K562 (cell line): ENCODE measurements around the gene DYNC2I2. TPM values are rescaled to one million over a fixed set of nuclear protein-coding genes. Genes with fewer than 3 reads are reported as not detected.

Source experiments
- ATAC-seq: fragments of 200-7000 bp; cut with Tn5 transposase; 3 replicates; pipeline ENCODE4 v1.9.1; 2020; ENCODE audit warnings: moderate library complexity
- Bru-seq: library from RNA; stranded (reverse); fragments of 400-500 nt; gene quantifications from one replicate; lab custom pipeline; 2021; lab: Mats Ljungman, UMichigan
- BruChase-seq, 2 experiments: library from RNA; stranded (reverse); fragments of 400-500 nt; gene quantifications; one replicate each; lab custom pipeline; 2021; lab: Mats Ljungman, UMichigan
- BruUV-seq: library from RNA; stranded (reverse); fragments of 400-500 nt; replicated peaks from 2 replicates; lab custom pipeline; 2021; lab: Mats Ljungman, UMichigan
- CTCF ChIA-PET: fragments of 300-600 bp; formaldehyde crosslinking; extraction: SDS; loops from one replicate; lab custom pipeline; 2021; ENCODE audit warnings: low intra/inter-chr PET ratio; lab: Yijun Ruan, JAX
- POLR2A ChIA-PET: fragments of 300-600, 350-650 bp; sonication (Branson Sonifier 250); formaldehyde crosslinking; extraction: SDS; loops from one replicate; lab custom pipeline; 2021; ENCODE audit warnings: antibody characterized with exemption, inconsistent platforms; lab: Yijun Ruan, JAX
- DNase-seq, 4 experiments: peaks; one replicate each; pipeline versions ENCODE4 v3.0.0 to v3.0.0-alpha.2; 2011 to 2018; ENCODE audit warnings: low spot score in 3 of 4, mixed read lengths in 3 of 4; ENCODE audit errors: extremely low read depth in 1 of 4
- FAIRE-seq: peaks from 2 replicates; lab custom pipeline; 2011; peaks lifted over from hg19 to GRCh38; lab: Jason Lieb, UNC
- H2AFZ ChIP-seq: 2 replicates; pipeline ENCODE4 v1.6.0; 2011; ENCODE audit warnings: low read depth, low read length, control low read depth, inconsistent platforms
- H3K27ac ChIP-seq: fragments of 200-600 bp; 3 replicates; pipeline ENCODE4 v1.8.0; 2011; ENCODE audit warnings: low read depth, mild to moderate bottlenecking, control low read depth, inconsistent platforms, low read length, moderate library complexity, mixed read lengths; ENCODE audit errors: extremely low read depth
- H3K27me3 ChIP-seq, 2 experiments: fragments of 300-600 bp in 1 of 2; 2 replicates in 1 of 2; 3 replicates in 1 of 2; pipeline versions ENCODE4 v1.6.0 to v1.8.0; 2011; ENCODE audit warnings: inconsistent platforms in 2 of 2, low read length in 2 of 2, mild to moderate bottlenecking in 1 of 2, mixed read lengths in 1 of 2, moderate library complexity in 1 of 2; ENCODE audit not compliant: control insufficient read depth in 2 of 2, insufficient read depth in 2 of 2
- H3K36me3 ChIP-seq: fragments of 300-600 bp; 3 replicates; pipeline ENCODE4 v1.8.0; 2011; ENCODE audit warnings: mild to moderate bottlenecking, low read length, inconsistent platforms; ENCODE audit not compliant: control insufficient read depth, insufficient read depth
- H3K4me1 ChIP-seq, 2 experiments: fragments of 200-600 bp in 1 of 2; replicated peaks in 1 of 2; 2 replicates in 1 of 2; 3 replicates in 1 of 2; pipeline versions ENCODE4 v1.5.1 to v1.8.0; 2011; ENCODE audit warnings: inconsistent platforms in 2 of 2, low read length in 2 of 2, mild to moderate bottlenecking in 1 of 2, mixed read lengths in 1 of 2, moderate library complexity in 1 of 2; ENCODE audit not compliant: control insufficient read depth in 2 of 2, insufficient read depth in 2 of 2
- H3K4me2 ChIP-seq: 2 replicates; pipeline ENCODE4 v1.6.1; 2011; ENCODE audit warnings: low read length, control low read depth, inconsistent platforms, mixed read lengths; ENCODE audit not compliant: insufficient read depth
- H3K4me3 ChIP-seq: fragments of 200-600 bp; sonication (generic), shearing (Covaris generic); 2 replicates; pipeline ENCODE4 v1.5.1; 2016; ENCODE audit warnings: control low read depth, inconsistent platforms
- H3K79me2 ChIP-seq: fragments of 200-600 bp; 3 replicates; pipeline ENCODE4 v1.8.0; 2011; ENCODE audit warnings: low read length, inconsistent platforms; ENCODE audit not compliant: control insufficient read depth, insufficient read depth
- H3K9ac ChIP-seq, 2 experiments: 2 replicates each; pipeline versions ENCODE4 v1.6.0 to v1.6.1; 2011; ENCODE audit warnings: low read depth in 2 of 2, low read length in 2 of 2, control low read depth in 1 of 2, inconsistent platforms in 1 of 2, mild to moderate bottlenecking in 1 of 2, mixed read lengths in 1 of 2; ENCODE audit not compliant: insufficient read depth in 1 of 2
- H3K9me1 ChIP-seq: one replicate; pipeline ENCODE4 v1.6.0; 2011; ENCODE audit warnings: inconsistent platforms, mild to moderate bottlenecking, low read length, moderate library complexity; ENCODE audit not compliant: control insufficient read depth, insufficient read depth
- H3K9me3 ChIP-seq: replicated peaks from 2 replicates; pipeline ENCODE4 v1.5.1; 2011; ENCODE audit warnings: low read depth, low read length, inconsistent platforms; ENCODE audit not compliant: control insufficient read depth, insufficient read depth
- H4K20me1 ChIP-seq: replicated peaks from 2 replicates; pipeline ENCODE4 v1.6.1; 2011; ENCODE audit warnings: low read length, inconsistent platforms, mixed read lengths; ENCODE audit not compliant: control insufficient read depth, insufficient read depth
- FOXK1 ChIP-seq: sonication (generic); formaldehyde crosslinking; IDR thresholded peaks from 2 replicates; pipeline ENCODE4 v1.8.0; 2022; ENCODE audit warnings: missing genetic modification reagents, mild to moderate bottlenecking, borderline replicate concordance
- GTF2F1 ChIP-seq: IDR thresholded peaks from 2 replicates; pipeline ENCODE4 v1.6.1; 2011; ENCODE audit warnings: low read depth, low read length, improper control_type of control experiment
- PHF21A ChIP-seq: fragments of 450-650 bp; IDR thresholded peaks from 2 replicates; pipeline ENCODE4 v1.6.1; 2017; ENCODE audit warnings: low read depth, borderline replicate concordance
- ZC3H8 ChIP-seq: fragments of 450-650 bp; IDR thresholded peaks from 2 replicates; pipeline ENCODE4 v1.6.1; 2017
- ZNF12 ChIP-seq: sonication (generic); formaldehyde crosslinking; IDR thresholded peaks from 2 replicates; pipeline ENCODE4 v1.4.0; 2020; ENCODE audit warnings: mild to moderate bottlenecking, missing genetic modification reagents
- WGBS: fragments of 100-300 bp; shearing (Covaris generic); methylation state at CpG from one replicate; pipeline ENCODE4 v1.1.6; 2016; ENCODE audit warnings: low coverage, mixed read lengths; ENCODE audit not compliant: insufficient coverage; ENCODE audit errors: missing lambda C conversion rate; 5-methylcytosine and 5-hydroxymethylcytosine counted together
- in situ Hi-C: fragments of 300-500 bp; cut with MboI; formaldehyde crosslinking; loops from 4 replicates; pipeline ENCODE4 v1.15.0; 2018; ENCODE audit warnings: inconsistent platforms, mixed read lengths
- intact Hi-C: fragments of 100-400 bp; cut with micrococcal nuclease; formaldehyde crosslinking; loops from 2 replicates; pipeline ENCODE4 v1.14.2; 2022
- long read RNA-seq, 3 experiments: library from polyadenylated mRNA in 2 of 3; library from RNA in 1 of 3; unstranded in 2 of 3; stranded (forward) in 1 of 3; transcript quantifications; one replicate each; pipeline ENCODE4 v2.0.0, GENCODE V29; 2019 to 2022
- polyA minus RNA-seq, 3 experiments: library from RNA; depleted of rRNA, polyadenylated mRNA; stranded (reverse); fragments of >200 nt; gene quantifications; 2 replicates each; pipeline ENCODE4 v1.2.3, GENCODE V29; 2011
- polyA plus RNA-seq, 8 experiments: library from polyadenylated mRNA; depleted of rRNA in 4 of 8; stranded (reverse) in 5 of 8; unstranded in 3 of 8; fragments of >200 nt; fragmentation: Nextera tagmentation in 2 of 8; fragmentation: Illumina TruSeq in 1 of 8; extraction: Ambion mirVana in 2 of 8; extraction: Trizol in 1 of 8; gene quantifications; 2 replicates each; pipeline versions ENCODE4 v1.2.1 to v1.2.3, GENCODE V29; 2011 to 2014; ENCODE audit warnings: inconsistent platforms in 1 of 8, missing spikeins in 1 of 8
- total RNA-seq, 7 experiments: library from RNA; depleted of rRNA in 6 of 7; stranded (reverse); fragments of >200 nt in 6 of 7; fragmentation: Illumina TruSeq in 2 of 7; extraction: Trizol in 2 of 7; gene quantifications; 2 replicates each; pipeline versions ENCODE4 v1.2.1 to v1.2.3, GENCODE V29; 2011 to 2021; ENCODE audit warnings: low replicate concordance in 1 of 7
- TF ChIP-seq, protein P1 (sequence below): fragments of 250-450 bp; sonication (Bioruptor Pico); IDR thresholded peaks from 2 replicates; pipeline ENCODE4 v1.4.0; 2020; ENCODE audit warnings: mild to moderate bottlenecking
- TF ChIP-seq, protein P2 (sequence below): sonication (generic); formaldehyde crosslinking; IDR thresholded peaks from 2 replicates; pipeline ENCODE4 v1.8.0; 2022; ENCODE audit warnings: missing genetic modification reagents, mild to moderate bottlenecking, moderate library complexity, borderline replicate concordance
- TF ChIP-seq, protein P3 (sequence below), 2 experiments: fragments of 450-650 bp in 1 of 2; sonication (generic) in 1 of 2; formaldehyde crosslinking; conservative IDR thresholded peaks; 2 replicates each; pipeline versions ENCODE4 v1.4.0 to v1.8.1; 2020 to 2022; ENCODE audit warnings: mild to moderate bottlenecking in 1 of 2, missing genetic modification reagents in 1 of 2

The DYNC2I2 gene
- total RNA-seq (2011; cell fraction: chromatin; rRNA removed; ENCODE audit: low replicate concordance) = 27.2 and 132 TPM in 2 replicates
- total RNA-seq (2011; cell fraction: nucleolus; rRNA removed) = 174 and 202 TPM in 2 replicates
- 76.1 and 76.9 TPM in 2 replicates for total RNA-seq (2011; cell fraction: nucleoplasm; rRNA removed)
- total RNA-seq (2014; rRNA removed) = 249 and 283 TPM in 2 replicates
- total RNA-seq (2014; rRNA removed; fragmentation: Illumina TruSeq; extraction: Trizol) = 16.0 and 21.6 TPM in 2 replicates
- 69.5 and 71.3 TPM in 2 replicates for total RNA-seq (2015; rRNA removed; fragmentation: Illumina TruSeq; extraction: Trizol)
- 131 and 144 TPM in 2 replicates for total RNA-seq (2021)
- polyA plus RNA-seq (2011; rRNA removed) = 70.0 and 85.8 TPM in 2 replicates
- polyA plus RNA-seq (2011; cell fraction: cytosol; rRNA removed) = 110 and 264 TPM in 2 replicates
- polyA plus RNA-seq (2011; cell fraction: nucleus; rRNA removed) = 270 and 451 TPM in 2 replicates
- 106 and 139 TPM in 2 replicates for polyA plus RNA-seq (2012)
- polyA plus RNA-seq (2014; fragmentation: Illumina TruSeq; extraction: Trizol) = 36.3 and 76.9 TPM in 2 replicates
- 1 to 10 TPM; 1.5 to 2.3 TPM for polyA plus RNA-seq (2014; fragmentation: Nextera tagmentation; extraction: Ambion mirVana)
- 165 and 184 TPM in 2 replicates for polyA plus RNA-seq (2014; rRNA removed)
- 16.9 and 31.4 TPM in 2 replicates for polyA minus RNA-seq (2011; rRNA and poly(A)+ RNA removed)
- 70.6 and 79.0 TPM in 2 replicates for polyA minus RNA-seq (2011; cell fraction: cytosol; rRNA and poly(A)+ RNA removed)
- polyA minus RNA-seq (2011; cell fraction: nucleus; rRNA and poly(A)+ RNA removed) = 78.6 and 83.6 TPM in 2 replicates
- Bru-seq, nascent RNA = percentile 74 among the genes with signal in this experiment
- BruChase-seq, experiment 1, labeled RNA remaining after a 2-hour chase = percentile 67 among the genes with signal in this experiment
- percentile 64 among the genes with signal in this experiment for BruChase-seq, experiment 2, labeled RNA remaining after a 6-hour chase
- long read RNA-seq, experiment 1, transcript WDR34-201 (9 exons, 1,755 nt) = major isoform, 423 of 628 reads
- long read RNA-seq, experiment 1, partial matches to known transcripts = 72 of 628 reads
- long read RNA-seq, experiment 1, other reads (novel, unspliced or antisense) = 133 of 628 reads
- long read RNA-seq, experiment 2, transcript WDR34-201 (9 exons, 1,755 nt) = major isoform, 108 of 165 reads
- long read RNA-seq, experiment 2, partial matches to known transcripts = 17 of 165 reads
- long read RNA-seq, experiment 2, other reads (novel, unspliced or antisense) = 39 of 165 reads
- long read RNA-seq, experiment 3, transcript WDR34-201 (9 exons, 1,755 nt) = major isoform, 178 of 226 reads
- long read RNA-seq, experiment 3, partial matches to known transcripts = 6 of 226 reads
- long read RNA-seq, experiment 3, other reads (novel, unspliced or antisense) = 42 of 226 reads

DNA sequence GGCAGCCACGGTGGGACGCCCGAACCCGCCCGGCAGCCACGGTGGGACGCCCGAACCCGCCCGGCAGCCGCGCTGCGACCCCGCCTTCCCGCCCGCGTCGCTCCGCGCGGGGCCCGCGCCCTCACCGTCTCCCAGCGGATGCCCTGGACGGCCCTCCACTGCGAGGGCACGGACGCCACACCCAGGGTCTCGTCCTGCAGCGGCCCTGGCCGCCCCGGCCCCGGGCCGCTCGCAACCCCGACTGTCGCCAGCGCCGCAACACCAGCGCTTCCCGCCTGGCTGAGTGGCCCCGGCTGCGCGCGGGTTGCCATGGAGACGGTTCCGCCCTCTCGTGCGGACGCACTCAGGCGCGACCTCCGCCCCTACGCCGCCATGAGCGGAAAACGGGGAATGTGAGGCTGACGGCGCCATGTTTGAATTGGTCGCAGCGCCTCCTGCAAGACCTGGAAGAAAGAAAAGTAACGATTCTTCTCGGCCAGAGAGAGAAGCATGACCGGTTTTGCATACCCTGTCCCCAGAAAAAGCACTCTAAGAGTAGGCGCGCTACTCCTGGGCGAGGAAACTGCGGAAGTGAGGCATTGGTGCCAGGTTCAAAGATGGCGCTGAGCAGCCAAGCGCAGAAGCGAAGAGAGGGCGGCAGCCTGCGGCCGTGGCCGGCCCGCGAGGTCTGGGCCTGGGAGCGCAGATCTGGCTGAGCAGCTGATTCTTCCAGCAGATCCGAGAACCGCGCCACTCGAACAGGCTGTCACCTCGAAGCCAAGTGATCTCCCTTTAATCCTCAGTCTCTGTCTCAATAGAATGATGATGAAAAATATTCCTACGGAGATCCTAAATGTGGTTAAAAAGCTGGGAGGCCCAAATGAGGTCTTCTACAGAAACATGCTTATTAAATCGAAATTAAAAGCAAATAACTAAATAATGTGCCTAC is at the start of gene DYNC2I2:
Gene DYNC2I2 (minus strand): TSS at position 432 of the 928 bp plus-strand sequence. CDS start 121 bp downstream, at position 311.
- H3K9ac ChIP-seq = peak within 1 kb of the TSS; percentile 95 to 99
- H3K36me3 ChIP-seq = peaks cover 15% of the 10 kb centered on the region; the same call in 2 of the 3 replicates
- peak within 1 kb of the TSS; percentile 99 for H3K27ac ChIP-seq
- no peaks in the 10 kb centered on the region for H3K9me3 ChIP-seq
- no peaks in the 10 kb centered on the region for H3K9me1 ChIP-seq
- no peaks in the 10 kb centered on the region; a peak in 1 of 5 replicates for H3K27me3 ChIP-seq
- peak within 1 kb of the TSS; percentile 68 for H3K4me3 ChIP-seq
- FAIRE-seq (peak; percentile 88), ATAC-seq (peak; percentile 95), DNase-seq (peak; percentile 99 to 100 (median 100))
- H2AFZ ChIP-seq = peak within 1 kb of the TSS; percentile 99
- H4K20me1 ChIP-seq = no peaks in the 10 kb centered on the region
- ChIA-PET CTCF (no interaction called here), POLR2A (interaction anchor here (0.6 to 1.9 kb wide), 6 partner anchors 8 to 324 kb away, joined by 3 to 8 read pairs (median 3); no protein-coding TSS in a partner anchor)
- in situ Hi-C loops = no loop called here
- WGBS = under 1% methylated on average over 82 of the region's 86 CpGs
- H3K4me1 ChIP-seq = peaks cover 5 to 28% of the 10 kb centered on the region in 2 experiments; a peak in 4 of 5 replicates
- intact Hi-C loops = loop anchor here (1.0 kb wide), 1 partner anchor 33 kb away; the partner anchor contains the start of gene SET
- H3K79me2 ChIP-seq = peaks cover 32% of the 10 kb centered on the region
- TSS peak; percentile 93 for BruUV-seq
- H3K4me2 ChIP-seq = peak within 1 kb of the TSS; percentile 98
- TF ChIP-seq, protein P1, sequence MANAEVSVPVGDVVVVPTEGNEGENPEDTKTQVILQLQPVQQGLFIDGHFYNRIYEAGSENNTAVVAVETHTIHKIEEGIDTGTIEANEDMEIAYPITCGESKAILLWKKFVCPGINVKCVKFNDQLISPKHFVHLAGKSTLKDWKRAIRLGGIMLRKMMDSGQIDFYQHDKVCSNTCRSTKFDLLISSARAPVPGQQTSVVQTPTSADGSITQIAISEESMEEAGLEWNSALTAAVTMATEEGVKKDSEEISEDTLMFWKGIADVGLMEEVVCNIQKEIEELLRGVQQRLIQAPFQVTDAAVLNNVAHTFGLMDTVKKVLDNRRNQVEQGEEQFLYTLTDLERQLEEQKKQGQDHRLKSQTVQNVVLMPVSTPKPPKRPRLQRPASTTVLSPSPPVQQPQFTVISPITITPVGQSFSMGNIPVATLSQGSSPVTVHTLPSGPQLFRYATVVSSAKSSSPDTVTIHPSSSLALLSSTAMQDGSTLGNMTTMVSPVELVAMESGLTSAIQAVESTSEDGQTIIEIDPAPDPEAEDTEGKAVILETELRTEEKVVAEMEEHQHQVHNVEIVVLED (CRISPR knock-in tag) = peak; percentile 99
- TF ChIP-seq PHF21A = no peak
- peak; percentile 85; the same call in 1 of the 2 replicates for TF ChIP-seq ZC3H8
- peak; percentile 47; the same call in 1 of the 2 replicates for TF ChIP-seq GTF2F1
- TF ChIP-seq FOXK1 = peak; percentile 93; the same call in 1 of the 2 replicates
- TF ChIP-seq ZNF12 (CRISPR knock-in tag) = no peak
- TF ChIP-seq, protein P2, sequence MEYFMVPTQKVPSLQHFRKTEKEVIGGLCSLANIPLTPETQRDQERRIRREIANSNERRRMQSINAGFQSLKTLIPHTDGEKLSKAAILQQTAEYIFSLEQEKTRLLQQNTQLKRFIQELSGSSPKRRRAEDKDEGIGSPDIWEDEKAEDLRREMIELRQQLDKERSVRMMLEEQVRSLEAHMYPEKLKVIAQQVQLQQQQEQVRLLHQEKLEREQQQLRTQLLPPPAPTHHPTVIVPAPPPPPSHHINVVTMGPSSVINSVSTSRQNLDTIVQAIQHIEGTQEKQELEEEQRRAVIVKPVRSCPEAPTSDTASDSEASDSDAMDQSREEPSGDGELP (CRISPR knock-in tag) = peak; percentile 98
- TF ChIP-seq, protein P3, sequence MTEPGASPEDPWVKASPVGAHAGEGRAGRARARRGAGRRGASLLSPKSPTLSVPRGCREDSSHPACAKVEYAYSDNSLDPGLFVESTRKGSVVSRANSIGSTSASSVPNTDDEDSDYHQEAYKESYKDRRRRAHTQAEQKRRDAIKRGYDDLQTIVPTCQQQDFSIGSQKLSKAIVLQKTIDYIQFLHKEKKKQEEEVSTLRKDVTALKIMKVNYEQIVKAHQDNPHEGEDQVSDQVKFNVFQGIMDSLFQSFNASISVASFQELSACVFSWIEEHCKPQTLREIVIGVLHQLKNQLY (CRISPR knock-in tag; conservative IDR thresholded peaks at IDR 0.05) = peak; percentile 85 to 87; a peak in 3 of 4 replicates
